Hepatocyte (in vitro differentiated cells): ENCODE results near the gene NUFIP1. TPM values are rescaled to one million over a fixed set of nuclear protein-coding genes. Genes with fewer than 3 reads are reported as not detected.

Experiments used
- DNase-seq: peaks from one replicate; pipeline ENCODE4 v3.0.0-alpha.2; 2016; ENCODE audit warnings: low spot score
- H2AFZ ChIP-seq: fragments of 200-600 bp; sonication (generic); 2 replicates; pipeline ENCODE4 v1.6.0; 2016; ENCODE audit warnings: antibody characterized with exemption, mild to moderate bottlenecking
- H3K27ac ChIP-seq: fragments of 200-600 bp; sonication (generic); 2 replicates; pipeline ENCODE4 v1.5.1; 2016; ENCODE audit warnings: mild to moderate bottlenecking
- H3K27me3 ChIP-seq: fragments of 200-600 bp; sonication (generic); 2 replicates; pipeline ENCODE4 v1.6.1; 2016
- H3K36me3 ChIP-seq: fragments of 200-600 bp; sonication (generic); replicated peaks from 2 replicates; pipeline ENCODE4 v1.5.1; 2016; ENCODE audit warnings: low read depth; ENCODE audit not compliant: insufficient read depth
- H3K4me1 ChIP-seq: fragments of 200-600 bp; sonication (generic); 2 replicates; pipeline ENCODE4 v1.5.1; 2016; ENCODE audit warnings: mild to moderate bottlenecking, moderate library complexity; ENCODE audit not compliant: insufficient read depth
- H3K4me2 ChIP-seq: fragments of 200-600 bp; sonication (generic); 2 replicates; pipeline ENCODE4 v1.6.0; 2016
- H3K4me3 ChIP-seq: fragments of 200-600 bp; sonication (generic); 2 replicates; pipeline ENCODE4 v1.5.1; 2016; ENCODE audit warnings: mild to moderate bottlenecking
- H3K79me2 ChIP-seq: fragments of 200-600 bp; sonication (generic); 2 replicates; pipeline ENCODE4 v1.6.0; 2017; ENCODE audit warnings: mild to moderate bottlenecking
- H3K9me2 ChIP-seq: fragments of 200-600 bp; sonication (generic); replicated peaks from 2 replicates; pipeline ENCODE4 v1.6.0; 2017; ENCODE audit warnings: mild to moderate bottlenecking; ENCODE audit not compliant: insufficient read depth
- H3K9me3 ChIP-seq: fragments of 200-600 bp; sonication (generic); 2 replicates; pipeline ENCODE4 v1.5.1; 2016; ENCODE audit warnings: low read depth, mild to moderate bottlenecking
- H4K20me1 ChIP-seq: fragments of 200-600 bp; sonication (generic); 2 replicates; pipeline ENCODE4 v1.6.0; 2016; ENCODE audit warnings: mild to moderate bottlenecking; ENCODE audit not compliant: insufficient read depth, poor library complexity, severe bottlenecking
- EZH2 ChIP-seq: fragments of 200-600 bp; sonication (generic); IDR thresholded peaks from 2 replicates; pipeline ENCODE4 v1.6.1; 2016; ENCODE audit warnings: antibody characterized with exemption, mild to moderate bottlenecking, borderline replicate concordance
- EZH2phosphoT487 ChIP-seq: fragments of 200-600 bp; sonication (generic); IDR thresholded peaks from one replicate; pipeline ENCODE4 v1.6.1; 2018; ENCODE audit warnings: antibody characterized with exemption, mild to moderate bottlenecking, low read depth, moderate library complexity; ENCODE audit not compliant: unreplicated experiment, severe bottlenecking
- WGBS: methylation state at CpG from one replicate; pipeline ENCODE4 v1.1.6; 2016; ENCODE audit warnings: low lambda C conversion rate; ENCODE audit errors: missing lambda C conversion rate; 5-methylcytosine and 5-hydroxymethylcytosine counted together
- polyA plus RNA-seq: library from polyadenylated mRNA; unstranded; fragments of >200 nt; fragmentation: Nextera tagmentation; extraction: Ambion mirVana; gene quantifications from 2 replicates; pipeline ENCODE4 v1.2.1, GENCODE V29; 2016
- total RNA-seq: library from RNA; depleted of rRNA; stranded (reverse); fragments of >200 nt; gene quantifications from 2 replicates; pipeline ENCODE4 v1.2.3, GENCODE V29; 2014
- TF ChIP-seq, protein P1 (sequence below): fragments of 200-600 bp; sonication (generic); IDR thresholded peaks from 2 replicates; pipeline ENCODE4 v1.5.1; 2016; ENCODE audit warnings: antibody characterized with exemption, mild to moderate bottlenecking; ENCODE audit not compliant: poor library complexity

Gene NUFIP1
- total and polyA plus RNA-seq, 2 experiments from 2014 or later, result 3.3 to 6.2 TPM

DNA sequence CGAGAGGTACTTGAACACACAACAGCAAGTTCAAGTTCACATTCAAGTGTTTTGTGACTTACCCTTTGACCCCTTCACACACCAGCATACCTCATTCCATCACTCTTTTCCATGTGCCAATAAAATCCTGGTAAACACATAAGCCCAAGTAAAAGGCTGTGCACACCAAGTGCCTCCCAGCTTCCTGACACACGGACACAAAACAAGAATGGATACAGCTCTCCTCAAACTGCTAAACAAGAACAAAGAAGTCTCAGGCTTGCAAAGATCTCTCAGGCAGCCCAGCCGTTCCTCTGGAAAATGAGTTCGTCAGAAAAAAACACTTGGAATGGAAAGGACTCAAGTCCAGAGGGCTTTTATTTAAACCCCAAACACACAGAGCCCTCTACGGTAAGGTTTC lies 83.7 kb downstream of the NUFIP1 start:
- H3K79me2 ChIP-seq, result no peaks in the 10 kb centered on the region
- no peak overlapping the region for H2AFZ ChIP-seq
- H3K36me3 ChIP-seq, result no peaks in the 10 kb centered on the region
- peak overlapping the region; percentile 84 for H3K27ac ChIP-seq
- H3K9me3 ChIP-seq, result no peaks in the 10 kb centered on the region
- no peaks in the 10 kb centered on the region for H3K27me3 ChIP-seq
- 64% methylated on average over 5 of the region's 5 CpGs for WGBS
- H4K20me1 ChIP-seq, result no peaks in the 10 kb centered on the region
- no peak for TF ChIP-seq EZH2phosphoT487
- no peak for TF ChIP-seq EZH2
- TF ChIP-seq, protein P1, sequence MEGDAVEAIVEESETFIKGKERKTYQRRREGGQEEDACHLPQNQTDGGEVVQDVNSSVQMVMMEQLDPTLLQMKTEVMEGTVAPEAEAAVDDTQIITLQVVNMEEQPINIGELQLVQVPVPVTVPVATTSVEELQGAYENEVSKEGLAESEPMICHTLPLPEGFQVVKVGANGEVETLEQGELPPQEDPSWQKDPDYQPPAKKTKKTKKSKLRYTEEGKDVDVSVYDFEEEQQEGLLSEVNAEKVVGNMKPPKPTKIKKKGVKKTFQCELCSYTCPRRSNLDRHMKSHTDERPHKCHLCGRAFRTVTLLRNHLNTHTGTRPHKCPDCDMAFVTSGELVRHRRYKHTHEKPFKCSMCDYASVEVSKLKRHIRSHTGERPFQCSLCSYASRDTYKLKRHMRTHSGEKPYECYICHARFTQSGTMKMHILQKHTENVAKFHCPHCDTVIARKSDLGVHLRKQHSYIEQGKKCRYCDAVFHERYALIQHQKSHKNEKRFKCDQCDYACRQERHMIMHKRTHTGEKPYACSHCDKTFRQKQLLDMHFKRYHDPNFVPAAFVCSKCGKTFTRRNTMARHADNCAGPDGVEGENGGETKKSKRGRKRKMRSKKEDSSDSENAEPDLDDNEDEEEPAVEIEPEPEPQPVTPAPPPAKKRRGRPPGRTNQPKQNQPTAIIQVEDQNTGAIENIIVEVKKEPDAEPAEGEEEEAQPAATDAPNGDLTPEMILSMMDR, result no peak
- H3K4me3 ChIP-seq, result no peak overlapping the region
- no peaks in the 10 kb centered on the region for H3K9me2 ChIP-seq
- no peak for DNase-seq
- H3K4me1 ChIP-seq, result peaks cover 37% of the 10 kb centered on the region
- H3K4me2 ChIP-seq, result no peak overlapping the region

DNA sequence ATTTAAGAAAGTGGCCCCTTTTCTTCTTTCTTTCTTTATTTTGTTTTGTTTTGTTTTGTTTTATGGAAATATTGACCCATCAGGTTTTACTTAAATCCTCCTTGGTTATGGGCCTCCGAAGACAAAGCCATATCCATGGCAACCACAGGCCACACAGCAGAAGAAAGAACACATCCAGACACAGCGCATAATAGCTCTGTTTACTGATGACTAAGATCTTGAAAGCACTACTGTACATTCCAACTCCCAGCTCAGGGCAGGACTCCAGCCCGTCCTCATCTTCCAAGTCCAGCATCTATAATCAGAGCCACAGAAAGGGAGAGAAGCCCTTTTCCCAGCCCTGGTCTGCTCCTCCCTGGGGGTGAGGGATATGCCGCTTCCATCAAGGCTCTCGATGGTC lies 84.3 kb downstream of the NUFIP1 start:
- Histone ChIP-seq H4K20me1 (no peaks in the 10 kb centered on the region), H3K4me1 (peaks cover 37% of the 10 kb centered on the region), H3K27me3 (no peaks in the 10 kb centered on the region), H3K79me2 (no peaks in the 10 kb centered on the region), H3K36me3 (no peaks in the 10 kb centered on the region), H3K9me3 (no peaks in the 10 kb centered on the region), H3K4me3 (no peak overlapping the region), H3K9me2 (no peaks in the 10 kb centered on the region), H2AFZ (no peak overlapping the region), H3K27ac (peak overlapping the region; percentile 84), H3K4me2 (peak overlapping the region; percentile 20)
- peak; percentile 79 for DNase-seq
- TF ChIP-seq, protein P1, result no peak
- no peak for TF ChIP-seq EZH2phosphoT487
- no peak for TF ChIP-seq EZH2
- 37% methylated on average over 5 of the region's 5 CpGs for WGBS

DNA sequence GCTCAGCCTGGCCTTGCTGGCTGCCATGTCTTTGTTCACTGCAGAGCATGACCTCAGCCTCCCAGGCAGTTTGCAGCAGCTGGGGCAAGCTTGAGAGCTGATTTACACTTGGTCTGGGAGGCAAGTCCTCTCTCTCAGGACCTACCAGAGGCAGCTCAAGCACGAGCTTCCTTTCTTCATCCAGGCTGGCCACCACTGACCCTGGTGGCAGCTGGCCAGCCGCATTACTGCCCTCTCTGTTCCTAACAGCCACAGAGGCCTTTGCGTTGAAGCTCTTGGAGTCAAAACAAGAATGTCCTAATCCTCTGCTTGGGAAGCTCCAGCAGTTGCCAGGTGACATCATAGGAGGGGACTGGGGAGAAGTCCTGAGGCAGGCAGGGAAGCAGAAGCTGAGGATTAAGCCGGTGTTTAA lies 85.7 kb downstream of the NUFIP1 start:
- no peaks in the 10 kb centered on the region for H3K27me3 ChIP-seq
- H3K9me3 ChIP-seq, result no peaks in the 10 kb centered on the region
- peaks cover 37% of the 10 kb centered on the region for H3K4me1 ChIP-seq
- peak overlapping the region; percentile 84 for H3K27ac ChIP-seq
- H2AFZ ChIP-seq, result peak overlapping the region; percentile 12
- 48% methylated on average over 4 of the region's 4 CpGs for WGBS
- H3K36me3 ChIP-seq, result no peaks in the 10 kb centered on the region
- DNase-seq, result peak; percentile 79
- TF ChIP-seq EZH2 (no peak), EZH2phosphoT487 (no peak)
- TF ChIP-seq, protein P1, result no peak
- H3K9me2 ChIP-seq, result no peaks in the 10 kb centered on the region
- H3K79me2 ChIP-seq, result no peaks in the 10 kb centered on the region
- no peaks in the 10 kb centered on the region for H4K20me1 ChIP-seq
- no peak overlapping the region for H3K4me3 ChIP-seq
- H3K4me2 ChIP-seq, result no peak overlapping the region

DNA sequence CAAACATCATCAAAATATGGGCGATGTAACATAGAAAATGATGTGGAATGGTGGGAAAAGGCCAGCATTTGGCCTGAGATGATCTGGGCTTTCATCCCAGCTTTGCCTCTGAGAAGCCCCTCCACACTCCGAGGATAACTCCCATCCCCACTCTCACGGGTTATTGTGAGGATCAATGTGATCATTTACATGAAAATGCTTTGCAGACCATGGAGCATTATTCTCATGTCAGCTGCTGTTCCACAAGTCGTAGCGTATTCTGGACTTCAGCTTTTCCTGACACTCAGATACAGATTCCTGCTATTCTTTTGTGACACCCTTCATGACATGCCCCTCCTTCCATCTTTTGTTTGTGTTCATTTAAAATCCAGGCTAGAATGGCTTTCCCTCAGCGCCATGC lies 86.5 kb downstream of the NUFIP1 start:
- TF ChIP-seq EZH2phosphoT487 (no peak), EZH2 (no peak)
- TF ChIP-seq, protein P1, result no peak
- H3K4me3 ChIP-seq, result no peak overlapping the region
- H3K4me1 ChIP-seq, result peaks cover 37% of the 10 kb centered on the region
- H3K9me3 ChIP-seq, result no peaks in the 10 kb centered on the region
- H3K79me2 ChIP-seq, result no peaks in the 10 kb centered on the region
- DNase-seq, result no peak
- H3K27ac ChIP-seq, result peak overlapping the region; percentile 84
- H3K4me2 ChIP-seq, result no peak overlapping the region
- H3K9me2 ChIP-seq, result no peaks in the 10 kb centered on the region
- 96% methylated on average over 6 of the region's 6 CpGs for WGBS
- H2AFZ ChIP-seq, result no peak overlapping the region
- no peaks in the 10 kb centered on the region for H4K20me1 ChIP-seq
- H3K36me3 ChIP-seq, result no peaks in the 10 kb centered on the region
- H3K27me3 ChIP-seq, result no peaks in the 10 kb centered on the region
